ENCODE data around the gene ZNF579. TPM values are rescaled to one million over a fixed set of nuclear protein-coding genes. Genes with fewer than 3 reads are reported as not detected.
A peak's percentile ranks its signal among the peaks of the same experiment; 100 is the strongest.

The ZNF579 gene
- total RNA-seq, 1 experiment from 2014 or later: 12.6 TPM

GRCh38 chr19:55550321-55550650 lies 30.4 kb downstream of the ZNF579 start:
- ChIA-PET POLR2A (interaction anchor here (0.5 kb wide), 1 partner anchor 389 kb away, joined by 3 read pairs; no protein-coding TSS in a partner anchor), CTCF (no interaction called here)
- intact Hi-C loops (cut with micrococcal nuclease): no loop called here
- Mint-ChIP-seq H3K27ac (ENCODE audit: low read depth, unreplicated experiment) (no peak overlapping the region), H3K4me1 (ENCODE audit: insufficient read depth, unreplicated experiment) (peaks cover 17% of the 10 kb centered on the region), H3K36me3 (ENCODE audit: insufficient read depth, unreplicated experiment) (no peaks in the 10 kb centered on the region), H3K27me3 (ENCODE audit: insufficient read depth, unreplicated experiment) (peaks cover 12% of the 10 kb centered on the region), H3K4me3 (ENCODE audit: unreplicated experiment) (no peak overlapping the region), H3K9me3 (ENCODE audit: unreplicated experiment) (no peaks in the 10 kb centered on the region)
- DNase-seq (ENCODE audit: unreplicated experiment): no peak
- BruUV-seq (replicated peaks): no TSS peak
- no peak for TF ChIP-seq CTCF (IDR thresholded peaks at IDR 0.05; ENCODE audit: unreplicated experiment)

GRCh38 chr19:55549500-55550320 lies 30.9 kb downstream of the ZNF579 start:
- Mint-ChIP-seq H3K4me3 (ENCODE audit: unreplicated experiment) (no peak overlapping the region), H3K4me1 (ENCODE audit: insufficient read depth, unreplicated experiment) (peaks cover 22% of the 10 kb centered on the region), H3K36me3 (ENCODE audit: insufficient read depth, unreplicated experiment) (no peaks in the 10 kb centered on the region), H3K27me3 (ENCODE audit: insufficient read depth, unreplicated experiment) (peaks cover 14% of the 10 kb centered on the region), H3K27ac (ENCODE audit: low read depth, unreplicated experiment) (peak overlapping the region; percentile 31), H3K9me3 (ENCODE audit: unreplicated experiment) (no peaks in the 10 kb centered on the region)
- BruUV-seq (replicated peaks): no TSS peak
- intact Hi-C loops (cut with micrococcal nuclease): no loop called here
- no peak for TF ChIP-seq CTCF (IDR thresholded peaks at IDR 0.05; ENCODE audit: unreplicated experiment)
- ChIA-PET CTCF (no interaction called here), POLR2A (interaction anchor here (0.5 kb wide), 1 partner anchor 389 kb away, joined by 3 read pairs; no protein-coding TSS in a partner anchor)
- DNase-seq (ENCODE audit: unreplicated experiment): peak; percentile 61

- CTCF ChIA-PET: interaction anchor here (0.6 to 1.5 kb wide), 6 partner anchors 21 to 295 kb away, joined by 3 to 7 read pairs (median 3); partner anchors contain the start of gene ZNF579
- POLR2A ChIA-PET: interaction anchor here (0.6 kb wide), 1 partner anchor 52 kb away, joined by 3 read pairs; no protein-coding TSS in a partner anchor
These were observed 33.6 kb downstream of the ZNF579 start for GRCh38 chr19:55546822-55547614.

More at GRCh38 chr19:55546822-55547614, 33.6 kb downstream of the ZNF579 start:
- Mint-ChIP-seq H3K27me3 (ENCODE audit: insufficient read depth, unreplicated experiment) (peaks cover 14% of the 10 kb centered on the region), H3K27ac (ENCODE audit: low read depth, unreplicated experiment) (peak overlapping the region; percentile 35), H3K4me1 (ENCODE audit: insufficient read depth, unreplicated experiment) (peaks cover 13% of the 10 kb centered on the region), H3K4me3 (ENCODE audit: unreplicated experiment) (no peak overlapping the region), H3K9me3 (ENCODE audit: unreplicated experiment) (peaks cover 14% of the 10 kb centered on the region), H3K36me3 (ENCODE audit: insufficient read depth, unreplicated experiment) (no peaks in the 10 kb centered on the region)
- peak; percentile 59 for DNase-seq (ENCODE audit: unreplicated experiment)
- BruUV-seq (replicated peaks): no TSS peak
- intact Hi-C loops (cut with micrococcal nuclease): no loop called here
- no peak for TF ChIP-seq CTCF (IDR thresholded peaks at IDR 0.05; ENCODE audit: unreplicated experiment)
